LHCN-M2 (cell line): Measurements from ENCODE around the gene ISY1. TPM values are rescaled to one million over a fixed set of nuclear protein-coding genes. Genes with fewer than 3 reads are reported as not detected.
"Not testable (repeated sequence)": the region's sequence is repeated elsewhere in the genome, so short reads cannot be mapped to it uniquely, and the experiment has no call there.

Experiments
- DNase-seq: peaks from one replicate; pipeline ENCODE4 v3.0.0-alpha.2; 2012; ENCODE audit warnings: low read depth
- total RNA-seq: library from RNA; depleted of rRNA; stranded (reverse); fragments of >200 nt; gene quantifications from 2 replicates; pipeline ENCODE4 v1.2.3, GENCODE V29; 2014

The ISY1 gene
- total RNA-seq, 1 experiment from 2014 or later: 26.9 TPM

DNA sequence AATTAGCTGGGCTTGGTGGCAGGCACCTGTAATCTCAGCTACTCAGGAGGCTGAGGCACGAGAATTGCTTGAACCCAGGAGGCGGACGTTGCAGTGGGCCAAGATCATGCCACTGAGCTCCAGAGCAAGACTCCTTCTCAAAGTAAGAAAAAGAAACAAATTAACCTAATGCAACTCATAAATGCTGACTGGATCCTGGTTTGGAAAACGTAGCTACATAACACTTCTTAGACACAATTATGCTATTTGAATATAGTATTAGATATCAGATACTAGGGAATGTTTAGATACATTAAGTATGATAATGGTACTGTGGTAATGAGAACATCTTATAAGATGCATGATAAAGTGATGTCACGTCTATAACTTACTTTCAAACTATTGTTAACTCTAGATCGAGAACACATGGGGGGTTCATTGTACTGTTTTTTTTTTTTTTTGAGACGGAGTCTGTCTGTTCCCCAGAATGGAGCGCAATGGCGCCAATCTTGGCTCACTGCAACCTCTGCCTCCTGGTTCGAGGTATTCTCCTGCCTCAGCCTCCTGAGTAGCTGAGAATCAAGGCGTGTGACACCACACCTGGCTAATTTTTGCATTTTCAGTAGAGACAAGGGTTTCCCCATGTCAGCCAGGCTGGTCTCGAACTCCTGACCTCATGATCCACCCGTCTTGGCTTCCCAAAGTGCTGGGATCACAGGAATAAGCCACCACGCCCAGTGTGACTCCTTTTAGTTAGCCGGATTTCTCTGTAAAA, 5.9 kb upstream of the ISY1 start:
- DNase-seq: no peak

DNA sequence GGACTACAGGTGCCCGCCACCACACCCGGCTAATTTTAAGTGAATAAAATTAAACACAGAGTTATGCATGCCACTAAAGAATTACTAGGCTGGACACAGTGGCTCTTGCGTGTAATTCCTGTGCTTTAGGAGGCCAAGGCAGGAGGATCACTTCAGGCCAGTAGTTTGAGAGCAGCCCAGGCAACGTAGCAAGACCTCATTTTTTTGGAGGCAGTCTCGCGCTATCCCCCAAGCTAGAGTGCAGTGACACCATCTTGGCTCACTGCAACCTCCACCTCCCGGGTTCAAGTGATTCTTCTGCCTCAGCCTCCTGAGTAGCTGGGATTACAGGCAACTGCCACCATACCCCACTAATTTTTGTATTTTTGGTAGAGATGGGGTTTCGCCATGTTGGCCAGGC, 4.7 kb upstream of the ISY1 start:
- DNase-seq: not testable (repeated sequence)

DNA sequence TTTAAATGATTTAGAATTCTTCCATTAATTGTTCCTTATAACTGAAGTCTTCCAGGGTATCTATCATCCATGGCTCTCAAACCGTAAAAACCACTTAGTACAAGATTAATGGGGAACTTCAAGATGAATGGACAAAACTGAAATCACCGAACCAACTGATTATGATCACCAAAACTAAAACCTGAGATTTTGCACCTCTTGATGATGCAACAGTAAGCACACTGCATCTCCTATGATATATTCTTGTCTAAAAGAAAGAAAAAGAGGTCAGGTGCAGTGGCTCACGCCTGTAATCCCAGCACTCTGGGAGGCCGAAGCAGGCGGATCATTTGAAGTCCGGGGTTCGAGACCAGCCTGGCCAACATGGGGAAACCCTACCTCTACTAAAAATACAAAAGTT, 3.6 kb upstream of the ISY1 start:
- no peak for DNase-seq

DNA sequence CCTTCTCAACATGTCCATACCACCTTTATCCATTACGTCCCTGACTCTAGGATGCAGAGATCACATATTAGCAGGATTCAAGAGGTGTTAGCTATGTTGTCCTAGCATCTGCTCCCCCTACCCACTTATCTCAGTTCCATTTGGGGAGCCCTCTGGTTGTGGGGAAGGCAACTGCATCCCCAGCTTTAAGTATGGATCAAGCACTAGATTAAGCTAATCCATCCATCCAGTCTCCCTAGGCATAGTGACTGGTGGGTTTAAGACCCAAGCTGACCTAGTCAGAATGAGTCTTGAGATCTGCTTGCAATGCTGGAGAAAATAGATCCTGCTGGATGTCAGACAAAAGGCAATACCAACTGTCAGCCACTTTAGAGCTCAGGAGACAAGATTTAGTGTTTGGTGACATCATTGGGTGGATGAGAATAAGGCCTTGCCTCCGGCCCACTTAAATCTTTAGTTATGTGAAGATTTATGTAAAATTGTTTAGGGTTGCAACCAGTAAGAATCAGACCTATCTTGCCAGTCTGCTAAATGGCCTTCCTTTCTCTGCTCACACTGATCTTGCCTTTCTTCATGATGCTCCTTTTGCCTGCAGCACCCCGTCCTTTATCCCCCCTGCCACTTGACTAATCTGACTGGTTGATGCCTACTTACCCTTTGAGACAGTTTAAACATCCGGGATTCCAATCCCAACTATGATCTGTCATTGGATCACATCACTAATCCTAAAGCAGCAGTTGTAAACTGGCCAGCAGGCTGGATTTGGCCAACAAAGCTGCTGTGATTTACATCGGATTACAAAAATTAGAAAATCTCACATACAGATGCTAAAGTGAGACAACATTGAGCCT, 2.1 kb upstream of the ISY1 start:
- no peak for DNase-seq

DNA sequence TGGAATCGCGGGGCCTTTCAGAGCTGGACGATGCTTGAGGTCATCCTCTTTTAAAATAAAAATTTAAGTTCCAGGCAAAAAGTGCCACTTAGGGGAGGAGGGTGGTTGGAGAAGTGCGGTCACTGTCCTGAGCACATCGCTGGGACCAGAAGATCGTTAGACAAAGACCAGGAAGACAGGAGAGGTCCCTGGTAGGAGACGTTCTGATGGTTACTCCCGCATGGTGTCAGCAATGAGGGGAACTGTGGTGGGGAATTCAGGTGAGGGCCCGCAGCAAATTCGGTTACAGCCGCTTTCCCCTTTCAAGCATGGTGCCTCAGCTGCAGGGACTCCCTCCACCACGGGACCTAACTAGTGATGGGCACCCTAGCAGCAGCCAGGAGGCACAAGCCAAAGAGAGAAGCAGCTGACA, 1.0 kb upstream of the ISY1 start:
- peak; percentile 31 for DNase-seq

DNA sequence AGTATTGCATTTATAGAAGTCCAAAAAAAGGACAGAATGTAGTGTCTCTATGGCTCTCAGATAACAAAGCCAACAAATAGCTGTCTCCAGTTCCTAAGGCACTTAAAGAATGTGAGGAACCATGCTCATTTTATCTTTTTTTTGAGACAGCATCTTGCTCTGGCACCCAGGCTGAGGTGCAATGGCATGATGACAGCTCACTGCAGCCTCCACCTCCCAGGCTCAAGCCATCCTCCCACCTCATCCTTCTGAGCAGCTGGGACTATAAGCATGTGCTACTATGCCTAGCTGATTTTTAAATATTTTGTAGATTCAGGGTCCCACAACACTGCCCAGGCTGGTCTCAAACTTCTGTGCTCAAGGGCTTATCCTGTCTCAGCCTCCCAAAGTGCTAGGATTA, 16.1 kb downstream of the ISY1 start:
- DNase-seq: no peak

DNA sequence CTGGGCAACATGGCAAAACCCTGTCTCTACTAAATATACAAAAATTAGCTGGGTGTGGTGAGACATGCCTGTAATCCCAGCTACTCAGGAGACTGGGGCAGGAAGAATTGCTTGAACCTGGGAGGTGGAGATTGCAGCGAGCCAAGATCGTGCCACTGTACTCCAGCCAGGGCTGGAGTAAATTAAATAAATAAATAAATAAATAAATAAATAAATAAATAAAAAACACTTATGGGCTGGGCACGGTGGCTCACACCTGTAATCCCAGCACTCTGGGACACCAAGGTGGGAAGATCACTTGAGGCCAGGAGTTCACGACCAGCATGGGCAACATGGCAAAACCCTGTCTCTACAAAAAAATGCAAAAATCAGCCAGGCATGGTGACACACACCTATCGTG, 19.9 kb downstream of the ISY1 start:
- not testable (repeated sequence) for DNase-seq

DNA sequence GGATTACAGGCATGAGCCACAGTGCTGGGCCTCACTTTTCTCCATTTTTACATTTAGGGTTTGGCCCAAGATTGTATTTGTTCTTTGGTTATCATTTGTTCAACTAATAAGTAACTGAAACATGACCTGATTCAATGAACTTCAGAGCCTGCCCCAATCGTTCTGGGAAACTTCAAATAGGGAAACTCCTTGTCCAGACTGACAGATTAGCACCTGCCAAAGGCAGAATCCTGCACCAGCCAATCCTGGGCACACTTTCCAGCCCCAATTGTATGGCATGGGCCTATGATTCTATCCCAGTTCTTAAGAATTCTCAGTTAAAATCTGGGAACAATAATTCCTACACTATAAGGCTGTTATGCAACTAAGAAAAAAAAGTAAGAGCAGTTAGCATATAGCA, 21.0 kb downstream of the ISY1 start:
- no peak for DNase-seq

DNA sequence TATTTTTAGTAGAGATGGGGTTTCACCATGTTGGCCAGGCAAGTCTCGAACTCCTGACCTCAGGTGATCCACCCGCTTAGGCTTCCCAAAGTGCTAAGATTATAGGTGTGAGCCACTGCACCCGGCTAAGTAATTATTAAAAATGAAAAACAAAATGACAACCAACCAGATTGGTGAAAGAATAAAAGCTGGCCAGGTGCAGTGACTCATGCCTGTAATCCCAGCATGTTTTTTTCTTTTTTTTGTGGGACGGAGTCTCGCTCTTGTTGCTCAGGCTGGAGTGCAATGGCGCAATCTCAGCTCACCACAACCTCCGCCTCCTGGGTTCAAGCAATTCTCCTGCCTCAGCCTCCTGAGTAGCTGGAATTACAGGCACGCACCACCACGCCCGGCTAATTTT, 24.6 kb downstream of the ISY1 start:
- DNase-seq: not testable (repeated sequence)

DNA sequence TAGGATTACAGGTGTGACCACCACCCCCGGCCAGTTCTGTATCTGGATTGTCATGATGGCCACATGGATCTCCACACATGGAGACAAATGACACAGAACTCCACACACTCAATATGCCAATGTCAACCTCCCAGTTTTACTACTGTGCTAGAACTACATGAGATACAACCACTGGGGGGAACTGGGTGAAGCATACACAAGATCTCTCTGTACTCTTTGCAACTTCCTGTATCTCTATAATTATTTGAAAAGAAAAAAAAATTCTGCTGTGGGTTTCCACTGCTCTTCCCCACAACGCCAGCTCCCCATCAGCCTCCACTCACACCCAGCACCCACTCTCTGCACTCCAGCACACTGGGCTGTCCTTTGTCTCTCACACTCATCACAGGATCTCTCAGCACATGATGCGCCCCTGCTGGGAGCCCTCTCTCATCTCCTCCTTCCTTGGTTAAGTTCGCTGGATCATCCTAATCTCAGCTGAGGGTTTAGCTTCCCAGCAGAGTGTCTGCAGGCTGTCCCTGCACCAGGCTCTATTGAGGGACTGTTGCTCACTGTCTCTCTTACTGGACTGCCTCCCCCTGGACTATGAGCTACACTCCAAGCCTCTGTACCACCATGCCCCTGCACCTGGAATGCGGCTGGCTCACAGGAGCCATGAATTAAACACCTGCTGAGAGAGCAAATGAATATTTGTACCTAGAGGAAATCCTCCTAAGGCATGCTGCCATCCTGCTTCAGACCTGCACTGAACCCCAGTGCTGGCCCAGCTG, 28.6 kb downstream of the ISY1 start:
- no peak for DNase-seq

DNA sequence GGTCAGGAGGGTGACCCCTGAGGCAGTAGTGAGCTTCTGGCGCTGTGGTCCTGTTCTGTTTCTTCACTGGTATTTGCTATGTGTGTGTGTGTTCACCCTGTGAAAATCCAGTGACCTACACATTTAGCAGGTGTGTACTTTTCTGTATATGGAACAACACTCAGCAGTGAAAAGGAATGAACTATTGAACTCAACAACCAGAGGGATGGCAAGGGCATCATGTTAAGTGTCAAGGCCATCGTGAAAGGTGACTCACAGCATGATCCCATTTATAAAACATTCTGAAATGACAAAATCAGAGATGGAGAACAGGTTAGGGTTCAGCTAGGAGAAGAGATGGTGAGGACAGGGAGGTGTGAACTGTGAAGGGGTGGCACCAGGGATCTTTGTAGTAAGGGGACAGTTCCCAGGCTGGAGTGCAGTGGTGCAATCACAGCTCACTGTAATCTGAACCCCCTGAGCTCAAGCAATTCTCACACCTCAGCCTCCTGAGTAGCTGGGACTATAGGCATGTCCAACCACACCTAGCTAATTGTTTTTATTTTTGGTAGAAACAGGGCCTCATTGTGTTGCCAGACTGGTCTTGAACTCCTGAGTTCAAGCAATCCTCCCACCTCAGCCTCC, 29.3 kb downstream of the ISY1 start:
- no peak for DNase-seq

DNA sequence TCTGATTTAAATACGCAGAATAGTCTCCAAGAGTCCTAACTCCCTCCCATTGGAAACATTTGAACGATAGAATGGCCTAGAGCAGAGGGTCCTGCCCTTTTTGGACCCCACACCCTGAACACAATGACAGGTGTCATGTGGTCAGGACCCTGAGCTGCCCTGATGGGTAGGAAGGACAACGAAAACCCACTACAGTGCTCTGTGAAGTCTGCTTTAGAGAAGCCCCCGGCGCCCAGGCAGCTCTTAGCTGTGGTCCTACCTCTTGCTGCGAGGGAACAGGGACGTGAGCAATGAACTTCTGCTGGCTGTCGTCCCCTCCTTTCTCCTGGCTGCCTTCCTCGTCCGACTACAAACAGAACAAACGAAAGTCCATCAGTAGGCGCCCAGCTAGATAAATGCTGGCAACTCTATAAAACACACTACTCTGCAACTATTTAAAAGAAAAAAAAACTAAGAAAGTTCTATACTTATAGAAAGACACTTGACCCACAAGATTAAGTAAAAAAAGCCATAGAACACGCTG, 30.5 kb downstream of the ISY1 start:
- DNase-seq: no peak

DNA sequence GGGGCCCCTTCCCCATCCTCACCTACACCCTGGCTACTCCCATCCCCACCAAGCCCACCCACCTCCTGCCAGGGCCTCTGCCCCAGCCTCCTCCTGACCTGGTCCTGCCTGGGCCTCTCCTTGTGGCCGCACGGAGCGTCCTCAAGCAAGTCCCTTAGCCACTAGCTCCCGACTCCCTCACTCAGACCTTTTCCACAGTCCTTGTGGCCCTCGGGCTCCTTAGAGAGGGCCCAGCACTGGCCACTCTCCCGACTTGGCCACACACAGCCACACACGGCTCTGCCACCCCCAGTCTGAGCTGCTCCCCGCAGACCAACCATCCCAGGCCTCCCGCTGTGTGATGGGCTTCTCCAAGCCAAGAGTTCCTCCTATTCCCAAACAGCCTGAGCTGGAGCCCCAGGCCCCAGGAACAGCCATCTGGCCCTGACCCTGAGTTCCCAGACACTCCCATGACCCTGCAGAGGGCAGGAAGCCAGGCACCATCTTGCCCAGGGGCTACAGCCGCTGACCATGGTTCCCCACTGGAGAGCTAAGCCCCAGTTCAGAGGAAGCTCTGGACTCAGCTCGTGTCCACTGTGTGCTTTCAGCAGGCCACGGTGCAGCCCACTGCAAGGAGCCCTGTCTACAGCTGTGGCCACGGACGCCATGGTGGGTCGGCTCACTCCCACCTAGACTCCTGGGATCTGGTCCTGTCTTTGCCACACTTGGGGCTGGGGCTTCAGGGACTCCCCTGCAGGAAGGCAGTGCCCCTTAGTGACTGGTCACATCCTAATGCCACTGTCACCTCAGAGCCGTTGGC, 32.3 kb downstream of the ISY1 start:
- no peak for DNase-seq

DNA sequence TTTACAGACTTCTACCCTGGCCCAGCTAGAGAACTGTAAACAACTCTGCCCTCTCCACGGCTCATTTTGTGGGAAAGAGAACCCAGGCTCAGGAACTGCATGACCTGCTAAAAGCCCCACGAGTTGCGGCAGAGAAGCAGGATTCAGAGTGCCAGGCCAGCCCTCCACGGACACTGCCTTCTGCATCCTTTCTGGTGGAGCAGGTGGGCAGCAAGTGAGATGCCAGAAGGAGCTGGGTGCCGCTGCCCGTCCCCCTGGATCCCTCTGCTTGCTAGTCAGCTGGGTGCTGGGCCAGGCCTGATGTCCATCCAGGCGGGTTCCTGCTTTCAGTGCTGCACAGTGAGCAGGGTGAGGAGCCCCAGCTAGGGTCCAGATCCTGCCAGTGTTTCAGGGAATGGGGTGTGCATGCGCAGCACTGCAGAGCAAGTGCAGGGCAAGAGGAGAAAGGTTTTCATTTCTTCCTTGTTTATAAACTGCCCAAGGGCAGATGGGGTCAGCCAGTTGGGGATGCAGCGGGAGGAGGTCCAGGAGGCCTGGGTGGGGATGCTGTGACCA, 34.1 kb downstream of the ISY1 start:
- no peak for DNase-seq

DNA sequence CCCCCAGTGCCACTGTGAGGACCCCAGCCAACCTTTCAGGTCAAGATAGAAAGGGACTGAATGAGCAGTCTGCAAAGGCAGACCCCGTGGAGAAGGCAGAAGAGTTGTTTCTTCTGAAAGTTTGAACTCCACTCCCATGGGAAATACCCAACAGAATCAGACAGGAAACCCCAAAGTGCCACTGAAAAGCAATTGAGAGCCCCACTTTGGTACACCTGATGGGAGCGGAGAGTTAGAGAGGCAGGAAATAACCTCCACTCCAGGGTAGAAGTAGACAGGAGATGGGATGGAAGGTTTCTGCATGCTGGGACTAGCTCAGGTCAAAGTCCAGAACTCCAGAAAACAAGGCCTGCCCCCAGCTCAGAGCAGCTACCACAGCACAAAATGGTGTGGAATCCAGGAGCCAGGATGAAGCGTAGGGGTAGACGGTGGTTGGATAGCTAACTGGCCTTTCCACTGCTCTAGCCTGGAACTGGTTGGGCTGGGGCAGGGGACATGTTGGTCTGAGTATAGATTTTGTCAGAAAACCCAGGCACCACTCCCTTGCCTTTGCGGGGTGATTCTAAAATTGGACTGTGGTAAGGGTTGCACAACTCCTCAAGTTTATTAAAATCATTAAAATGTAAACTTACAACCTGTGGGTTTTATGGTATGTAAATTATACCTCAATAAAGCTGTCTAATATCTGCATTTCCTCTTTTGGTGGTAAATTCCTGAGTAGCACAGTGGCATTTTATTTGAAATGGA, 37.4 kb downstream of the ISY1 start:
- DNase-seq: peak; percentile 14

DNA sequence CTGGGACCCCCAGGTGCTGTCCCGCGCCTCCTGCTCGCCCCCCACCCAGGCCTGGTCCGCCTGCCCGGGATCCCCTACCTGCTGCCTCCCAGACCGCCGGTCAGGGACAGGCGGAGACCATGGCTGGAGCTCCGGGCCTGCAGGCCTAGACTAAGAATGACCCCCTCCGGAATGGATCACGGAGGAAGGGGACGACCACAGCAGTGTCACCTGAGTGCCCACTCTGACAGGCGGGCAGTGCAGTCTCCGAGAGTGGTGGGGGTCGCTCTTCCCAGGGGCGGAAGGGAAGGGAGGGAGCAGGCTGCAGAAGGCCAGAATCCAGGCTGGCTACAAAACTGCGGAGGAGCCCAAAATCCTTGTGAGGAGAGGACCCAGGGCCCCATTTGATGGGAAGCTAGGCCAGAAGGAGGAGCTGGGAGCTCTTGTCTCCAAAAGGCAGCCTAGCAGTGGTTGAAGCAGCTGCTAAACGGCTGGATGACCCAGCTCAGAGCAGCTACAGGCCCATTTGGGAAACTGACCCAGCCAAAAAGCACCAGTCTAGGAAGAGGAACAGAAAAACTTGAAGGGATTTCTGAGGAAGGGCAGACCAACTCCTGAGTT, 38.4 kb downstream of the ISY1 start:
- DNase-seq: no peak

DNA sequence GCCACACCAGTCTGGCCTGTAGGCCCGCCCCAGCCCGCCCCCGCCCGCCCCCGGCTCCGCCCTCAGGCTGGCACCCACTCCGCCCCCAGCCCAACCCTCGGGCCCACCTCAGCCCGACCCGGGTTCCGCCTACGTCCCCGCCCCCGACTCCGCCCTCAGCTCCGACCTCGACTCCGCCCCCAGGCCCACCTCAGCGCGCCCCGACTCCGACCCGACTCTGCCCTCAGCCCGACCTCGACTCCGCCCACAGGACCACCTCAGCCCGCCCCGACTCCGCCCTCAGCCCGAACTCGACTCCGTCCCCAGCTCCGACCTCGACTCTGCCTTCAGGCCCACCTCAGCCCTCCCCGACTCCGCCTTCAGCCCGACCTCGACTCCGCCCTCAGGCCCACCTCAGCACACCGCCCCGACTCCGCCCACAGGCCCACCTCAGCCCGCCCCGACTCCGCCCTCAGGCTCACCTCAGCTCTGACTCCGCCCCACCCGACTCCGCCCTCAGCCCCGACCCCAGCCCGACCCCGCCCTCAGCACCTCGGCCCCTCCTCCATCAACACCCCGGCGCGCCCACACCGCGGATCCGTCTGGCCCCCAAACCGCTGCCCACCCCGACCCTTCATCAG, 39.0 kb downstream of the ISY1 start, which contains the start of gene RAB43:
Gene RAB43, minus strand, starts transcription at position 13 of the 620 bp plus-strand sequence. CDS start 315 bp downstream, outside the sequence.
- peak; percentile 69 for DNase-seq

DNA sequence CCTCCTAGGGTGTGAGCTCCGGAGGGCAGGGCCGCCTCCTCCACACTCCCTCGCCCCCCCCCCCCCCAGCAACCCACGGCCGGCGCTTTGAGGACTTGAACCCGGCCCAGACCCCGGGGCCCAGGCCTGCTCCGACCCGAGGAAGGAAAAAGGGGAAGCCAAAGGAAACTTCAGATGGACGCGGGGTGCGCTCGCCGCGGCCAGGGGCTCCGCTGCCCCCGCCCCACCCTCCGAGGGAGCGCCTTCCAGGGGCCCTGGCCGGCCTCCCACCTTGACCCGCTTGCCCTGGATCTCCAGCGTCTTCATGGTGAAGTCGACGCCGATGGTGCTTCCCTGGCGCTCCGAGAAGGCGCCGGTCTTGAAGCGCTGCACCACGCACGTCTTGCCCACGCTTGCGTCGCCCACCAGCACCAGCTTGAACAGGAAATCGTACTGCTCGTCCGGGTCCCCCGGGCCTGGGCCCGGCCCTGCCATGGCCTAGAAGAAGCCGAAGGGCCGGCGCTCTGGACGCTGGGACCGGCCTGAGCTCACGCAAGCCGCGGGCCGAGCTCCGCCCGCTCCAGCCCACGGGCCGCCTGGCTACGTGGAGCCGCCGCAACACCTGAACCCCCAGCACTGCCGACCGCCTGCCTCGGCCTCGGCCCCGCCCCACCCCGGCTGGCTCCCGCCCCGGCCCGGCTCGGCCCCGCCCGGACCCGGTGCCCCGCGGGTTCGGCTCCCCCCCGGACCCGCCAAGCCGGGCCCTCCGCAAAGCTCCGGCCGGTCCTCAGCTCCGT, 39.7 kb downstream of the ISY1 start:
- peak; percentile 28 for DNase-seq
